GM12891 (cell line): ENCODE results near the gene CRTC1.

Source experiments
- POLR2A ChIP-seq: IDR thresholded peaks from 2 replicates; pipeline ENCODE4 v1.6.1; 2011; ENCODE audit warnings: low read depth, low read length, control low read depth
- POLR2AphosphoS5 ChIP-seq: IDR thresholded peaks from 2 replicates; pipeline ENCODE4 v1.6.1; 2011; ENCODE audit warnings: low read depth, low read length, control low read depth
- POU2F2 ChIP-seq: IDR thresholded peaks from 2 replicates; pipeline ENCODE4 v1.6.1; 2011; ENCODE audit warnings: low read depth, mild to moderate bottlenecking, control low read depth, low read length, moderate library complexity
- SPI1 ChIP-seq: IDR thresholded peaks from 2 replicates; pipeline ENCODE4 v1.6.1; 2011; ENCODE audit warnings: low read depth, low read length, control low read depth

DNA sequence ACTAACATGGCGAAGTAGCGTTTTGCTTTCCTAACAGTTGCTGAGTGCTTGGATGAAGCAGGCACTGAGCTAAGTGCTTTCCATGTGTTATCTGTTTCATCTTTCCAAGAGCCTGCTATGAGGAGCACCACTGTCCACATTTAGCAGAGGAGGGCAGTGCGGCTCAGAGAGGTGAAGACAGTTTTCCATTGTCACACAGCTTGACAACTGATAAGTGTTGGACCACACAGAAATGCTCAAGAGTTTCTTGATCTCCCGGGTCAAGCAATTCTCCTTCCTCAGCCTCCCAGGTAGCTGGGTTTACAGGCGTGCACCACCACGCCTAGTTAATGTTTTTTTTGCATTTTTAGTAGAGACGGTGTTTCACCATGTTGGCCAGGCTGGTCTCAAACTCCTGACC is 6.8 kb upstream of the CRTC1 start:
- TF ChIP-seq POLR2A, result no peak
- TF ChIP-seq POLR2AphosphoS5, result no peak
- TF ChIP-seq POU2F2, result no peak
- no peak for TF ChIP-seq SPI1
